Inflammatory macrophage treated with lipopolysaccharide for 1 hour (primary cell): ENCODE results near the gene ADGRL3.

Experiments used
- DNase-seq, 2 donors: peaks; one replicate each; pipeline ENCODE4 v3.0.0-alpha.2; 2020 to 2022

The ADGRL3 gene

GRCh38 chr4:61200187-61200915 is at the start of gene ADGRL3:
ADGRL3 (plus strand) TSS chr4:61200326.
- DNase-seq, result no peak

- no peak for DNase-seq
Measured at GRCh38 chr4:61152433-61152832, 47.7 kb upstream of the ADGRL3 start.

- DNase-seq, result no peak
Measured at GRCh38 chr4:61160478-61160877, 39.6 kb upstream of the ADGRL3 start.

GRCh38 chr4:61162116-61162515 is 38.0 kb upstream of the ADGRL3 start:
- no peak for DNase-seq

- no peak for DNase-seq
Measured at GRCh38 chr4:61173799-61174198, 26.3 kb upstream of the ADGRL3 start.

GRCh38 chr4:61175495-61175894 is 24.6 kb upstream of the ADGRL3 start:
- no peak for DNase-seq

GRCh38 chr4:61177367-61177766 is 22.8 kb upstream of the ADGRL3 start:
- DNase-seq, result no peak

- DNase-seq, result no peak
Measured at GRCh38 chr4:61180405-61180804, 19.7 kb upstream of the ADGRL3 start.

GRCh38 chr4:61182915-61183314 is 17.2 kb upstream of the ADGRL3 start:
- DNase-seq, result peak in 1 of 2 donors; percentile 4

- DNase-seq, result no peak
Measured at GRCh38 chr4:61185288-61185687, 14.8 kb upstream of the ADGRL3 start.

GRCh38 chr4:61192392-61192791 is 7.7 kb upstream of the ADGRL3 start:
- DNase-seq, result no peak

GRCh38 chr4:61193863-61194262 is 6.3 kb upstream of the ADGRL3 start:
- no peak for DNase-seq

GRCh38 chr4:61194571-61194970 is 5.6 kb upstream of the ADGRL3 start:
- no peak for DNase-seq

GRCh38 chr4:61195101-61195500 is 5.0 kb upstream of the ADGRL3 start:
- DNase-seq, result no peak

- no peak for DNase-seq
Measured at GRCh38 chr4:61198686-61199085, 1.4 kb upstream of the ADGRL3 start.

GRCh38 chr4:61199873-61200186 is 296 bp upstream of the ADGRL3 start:
- no peak for DNase-seq

- peak in 1 of 2 donors; percentile 4 for DNase-seq
Measured at GRCh38 chr4:61200916-61201526, 895 bp downstream of the ADGRL3 start.

- no peak for DNase-seq
Measured at GRCh38 chr4:61201561-61201960, 1.4 kb downstream of the ADGRL3 start.

GRCh38 chr4:61201961-61202637 is 2.0 kb downstream of the ADGRL3 start:
- no peak for DNase-seq

GRCh38 chr4:61202638-61203435 is 2.7 kb downstream of the ADGRL3 start:
- no peak for DNase-seq

GRCh38 chr4:61203436-61203790 is 3.3 kb downstream of the ADGRL3 start:
- DNase-seq, result no peak

- DNase-seq, result no peak
Measured at GRCh38 chr4:61204353-61205060, 4.4 kb downstream of the ADGRL3 start.

GRCh38 chr4:61205066-61205465 is 4.9 kb downstream of the ADGRL3 start:
- DNase-seq, result no peak
